Sigmoid colon (tissue), 7 donors: ENCODE measurements around the gene FAM118A. TPM values are rescaled to one million over a fixed set of nuclear protein-coding genes. Genes with fewer than 3 reads are reported as not detected.

Source experiments
- DNase-seq: peaks from one replicate; pipeline ENCODE4 v3.0.0-alpha.2; 2019
- H3K27ac ChIP-seq, 4 donors: fragments of 200-600 bp; sonication (generic); one replicate each; pipeline ENCODE4 v1.5.1; 2016 to 2019; ENCODE audit warnings: mild to moderate bottlenecking in 1 of 4
- H3K27me3 ChIP-seq, 3 donors: fragments of 200-600 bp; sonication (generic); one replicate each; pipeline ENCODE4 v1.5.1; 2019; ENCODE audit warnings: mild to moderate bottlenecking in 1 of 3
- H3K36me3 ChIP-seq, 4 donors: fragments of 200-600 bp; sonication (generic); one replicate each; pipeline ENCODE4 v1.5.1; 2016 to 2019
- H3K4me1 ChIP-seq, 4 donors: fragments of 200-600 bp; sonication (generic); one replicate each; pipeline ENCODE4 v1.5.1; 2017 to 2019
- H3K4me3 ChIP-seq, 4 donors: fragments of 200-600 bp; sonication (generic); one replicate each; pipeline ENCODE4 v1.5.1; 2017 to 2019; ENCODE audit warnings: mild to moderate bottlenecking in 2 of 4, moderate library complexity in 1 of 4
- H3K9me3 ChIP-seq, 4 donors: fragments of 200-600 bp in 3 of 4; sonication (generic) in 3 of 4; one replicate each; pipeline versions ENCODE4 v1.5.1 to v1.6.1; 2013 to 2019
- EP300 ChIP-seq, 4 donors: sonication (generic); formaldehyde crosslinking; IDR thresholded peaks; one replicate each; pipeline ENCODE4 v1.6.1; 2017; ENCODE audit warnings: antibody characterized with exemption in 4 of 4
- POLR2A ChIP-seq, 2 donors: fragments of 450-650 bp; IDR thresholded peaks; one replicate each; pipeline ENCODE4 v1.6.1; 2016; ENCODE audit warnings: antibody characterized with exemption in 2 of 2, mild to moderate bottlenecking in 2 of 2, moderate library complexity in 2 of 2
- POLR2AphosphoS5 ChIP-seq, 4 donors: sonication (generic); formaldehyde crosslinking; IDR thresholded peaks; one replicate each; pipeline ENCODE4 v1.6.1; 2017; ENCODE audit warnings: antibody characterized with exemption in 4 of 4
- WGBS, 2 donors: extraction: QIAGEN DNeasy Blood & Tissue Kit; methylation state at CpG; one replicate each; pipeline ENCODE4 v1.1.7; 2013; 5-methylcytosine and 5-hydroxymethylcytosine counted together
- intact Hi-C: fragments of 100-400 bp; cut with DNase I; formaldehyde crosslinking; loops from one replicate; pipeline ENCODE4 v1.15.1; 2023
- polyA plus RNA-seq, 3 donors: library from polyadenylated mRNA; stranded (reverse); fragments of 200-250 nt; gene quantifications; one replicate each; pipeline ENCODE4 v1.2.3, GENCODE V29; 2013
- total RNA-seq, 4 donors: library from RNA; depleted of rRNA; stranded (reverse); fragments of >200 nt; gene quantifications; one replicate each; pipeline ENCODE4 v1.1.0, GENCODE V29; 2016
- TF ChIP-seq, protein P1 (sequence below), 4 experiments: fragments of 450-650 bp in 3 of 4; fragments of 200-600 bp in 1 of 4; IDR thresholded peaks; one replicate each; pipeline ENCODE4 v1.5.1; 2016 to 2019; ENCODE audit warnings: antibody characterized with exemption in 4 of 4, mild to moderate bottlenecking in 3 of 4, moderate library complexity in 2 of 4
- donor health status: healthy with polysubstance abuse.
- donor health status: Bipolar disorder and iron deficiency.
- donor health status: healthy.

FAM118A gene
- total and polyA plus RNA-seq, 7 donors, result 7.2 to 126 (median 18.8) TPM

DNA sequence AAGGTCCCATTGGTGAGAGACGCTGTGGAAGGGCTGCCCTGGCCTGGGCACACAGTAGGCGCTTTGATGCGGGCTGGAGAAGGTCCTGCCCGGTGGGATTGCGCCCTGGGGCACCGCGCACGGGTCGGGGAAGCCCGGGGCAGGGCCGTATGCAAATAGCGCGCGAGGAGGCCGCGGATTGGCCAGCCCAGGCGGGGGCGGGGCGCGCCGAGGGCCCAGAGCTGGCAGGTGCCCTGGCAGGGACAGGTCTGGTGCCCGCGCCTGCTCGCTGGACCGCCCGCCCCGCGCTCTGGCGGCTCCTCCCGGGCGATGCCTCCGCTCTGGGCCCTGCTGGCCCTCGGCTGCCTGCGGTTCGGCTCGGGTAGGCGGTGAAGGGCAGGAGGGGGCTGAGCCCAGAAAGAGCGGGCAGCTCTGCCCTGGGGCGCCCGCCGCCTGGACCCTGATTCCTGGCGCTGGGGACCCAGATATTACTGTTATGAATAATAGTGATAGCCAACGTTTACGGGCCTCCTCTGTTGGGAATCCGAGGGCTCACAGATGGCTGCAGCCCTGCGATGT lies 24.9 kb upstream of the FAM118A start, which contains the start of gene UPK3A:
UPK3A (plus strand) TSS at position 245 of the 558 bp plus-strand sequence; CDS start at position 310, 65 bp downstream.
- WGBS, 2 donors, result 7 to 9% methylated on average over 46 of the region's 46 CpGs
- DNase-seq, result no peak
- Histone ChIP-seq H3K4me1 (peaks cover 0 to 19% (median 11%) of the 10 kb centered on the region in 4 donors), H3K36me3 (no peaks in the 10 kb centered on the region), H3K27me3 (peaks cover 6 to 38% (median 8%) of the 10 kb centered on the region in 3 donors), H3K27ac (no peak within 1 kb of the TSS), H3K4me3 (peak within 1 kb of the TSS in 3 of 4 donors; percentile 27 to 38 (median 36)), H3K9me3 (no peaks in the 10 kb centered on the region)
- TF ChIP-seq POLR2A (IDR thresholded peaks at IDR 0.05) (no peak), POLR2AphosphoS5 (IDR thresholded peaks at IDR 0.05) (no peak), EP300 (IDR thresholded peaks at IDR 0.05) (no peak)
- TF ChIP-seq, protein P1, sequence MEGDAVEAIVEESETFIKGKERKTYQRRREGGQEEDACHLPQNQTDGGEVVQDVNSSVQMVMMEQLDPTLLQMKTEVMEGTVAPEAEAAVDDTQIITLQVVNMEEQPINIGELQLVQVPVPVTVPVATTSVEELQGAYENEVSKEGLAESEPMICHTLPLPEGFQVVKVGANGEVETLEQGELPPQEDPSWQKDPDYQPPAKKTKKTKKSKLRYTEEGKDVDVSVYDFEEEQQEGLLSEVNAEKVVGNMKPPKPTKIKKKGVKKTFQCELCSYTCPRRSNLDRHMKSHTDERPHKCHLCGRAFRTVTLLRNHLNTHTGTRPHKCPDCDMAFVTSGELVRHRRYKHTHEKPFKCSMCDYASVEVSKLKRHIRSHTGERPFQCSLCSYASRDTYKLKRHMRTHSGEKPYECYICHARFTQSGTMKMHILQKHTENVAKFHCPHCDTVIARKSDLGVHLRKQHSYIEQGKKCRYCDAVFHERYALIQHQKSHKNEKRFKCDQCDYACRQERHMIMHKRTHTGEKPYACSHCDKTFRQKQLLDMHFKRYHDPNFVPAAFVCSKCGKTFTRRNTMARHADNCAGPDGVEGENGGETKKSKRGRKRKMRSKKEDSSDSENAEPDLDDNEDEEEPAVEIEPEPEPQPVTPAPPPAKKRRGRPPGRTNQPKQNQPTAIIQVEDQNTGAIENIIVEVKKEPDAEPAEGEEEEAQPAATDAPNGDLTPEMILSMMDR (IDR thresholded peaks at IDR 0.05), result no peak
- intact Hi-C loops, result no loop called here

DNA sequence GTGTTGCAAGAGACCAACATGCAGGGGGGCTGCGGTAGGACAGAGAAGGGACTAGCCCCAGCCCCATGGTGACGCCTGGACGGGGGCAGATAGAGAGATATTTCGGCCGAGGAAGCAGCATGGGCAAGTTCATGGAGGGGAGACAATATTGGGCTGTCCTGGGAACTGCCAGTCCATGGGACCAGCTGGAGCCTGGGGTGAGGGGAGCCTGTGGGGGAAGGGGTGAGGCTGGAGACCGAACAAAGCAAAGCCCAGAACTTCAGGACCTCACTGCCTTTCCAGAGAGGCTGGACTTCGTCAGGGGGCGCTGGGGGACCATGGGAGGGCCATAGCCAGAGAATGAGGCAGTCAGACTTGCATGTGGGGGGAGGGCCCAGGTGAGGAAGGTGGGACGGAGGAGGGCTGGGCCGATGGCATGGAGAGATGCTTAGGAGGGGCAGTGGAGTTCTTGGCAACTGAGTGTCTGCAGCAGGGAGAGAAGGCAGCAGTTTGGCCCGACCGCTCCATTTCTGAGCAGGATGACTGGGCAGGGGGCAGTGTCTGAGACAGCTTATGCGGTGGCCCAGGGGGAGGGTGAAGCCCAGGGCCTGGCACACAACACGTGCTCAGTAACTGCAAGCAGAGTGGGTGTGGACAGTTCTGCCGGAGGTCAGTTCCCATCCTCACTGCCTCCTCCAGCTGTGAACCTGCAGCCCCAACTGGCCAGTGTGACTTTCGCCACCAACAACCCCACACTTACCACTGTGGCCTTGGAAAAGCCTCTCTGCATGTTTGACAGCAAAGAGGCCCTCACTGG lies 24.3 kb upstream of the FAM118A start:
- H3K27me3 ChIP-seq, result peaks cover 8 to 45% (median 8%) of the 10 kb centered on the region in 3 donors
- no peaks in the 10 kb centered on the region for H3K36me3 ChIP-seq
- DNase-seq, result no peak
- intact Hi-C loops, result no loop called here
- 69 to 78% methylated on average over 16 of the region's 16 CpGs for WGBS, 2 donors
- no peak for TF ChIP-seq POLR2A (IDR thresholded peaks at IDR 0.05)
- no peak for TF ChIP-seq POLR2AphosphoS5 (IDR thresholded peaks at IDR 0.05)
- TF ChIP-seq EP300 (IDR thresholded peaks at IDR 0.05), result no peak
- TF ChIP-seq, protein P1 (IDR thresholded peaks at IDR 0.05), result no peak
- H3K4me3 ChIP-seq, result peak overlapping the region in 2 of 4 donors; percentile 36 to 38
- peaks cover 0 to 13% (median 11%) of the 10 kb centered on the region in 4 donors for H3K4me1 ChIP-seq
- H3K9me3 ChIP-seq, result no peaks in the 10 kb centered on the region
- H3K27ac ChIP-seq, result no peak overlapping the region

DNA sequence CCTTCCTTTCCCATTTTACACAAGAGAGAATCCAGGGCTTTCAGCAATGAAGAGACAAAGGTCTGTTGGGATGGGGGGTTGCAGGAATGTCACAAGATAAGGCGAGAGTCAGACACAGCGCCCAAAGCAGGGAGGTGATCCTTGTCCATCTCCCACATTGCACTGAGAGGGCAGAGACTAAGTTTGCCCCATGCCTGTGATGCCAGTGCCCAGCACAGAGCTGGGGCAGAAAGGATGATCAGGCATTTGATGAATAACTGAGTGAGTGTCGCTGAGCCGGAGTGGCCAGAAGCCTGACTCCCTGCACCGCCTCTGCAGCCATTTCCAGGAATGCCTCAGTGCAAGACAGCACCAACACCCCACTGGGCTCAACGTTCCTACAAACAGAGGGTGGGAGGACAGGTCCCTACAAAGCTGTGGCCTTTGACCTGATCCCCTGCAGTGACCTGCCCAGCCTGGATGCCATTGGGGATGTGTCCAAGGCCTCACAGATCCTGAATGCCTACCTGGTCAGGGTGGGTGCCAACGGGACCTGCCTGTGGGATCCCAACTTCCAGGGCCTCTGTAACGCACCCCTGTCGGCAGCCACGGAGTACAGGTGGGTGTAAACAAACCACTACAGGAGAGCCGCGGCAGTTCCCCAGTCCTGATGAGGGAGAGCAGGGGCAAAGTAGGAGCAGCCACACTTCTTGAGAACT lies 22.7 kb upstream of the FAM118A start:
- no peak for DNase-seq
- Histone ChIP-seq H3K27ac (no peak overlapping the region), H3K27me3 (peaks cover 8 to 42% (median 8%) of the 10 kb centered on the region in 3 donors), H3K4me1 (peaks cover 0 to 13% (median 11%) of the 10 kb centered on the region in 4 donors), H3K4me3 (no peak overlapping the region), H3K9me3 (no peaks in the 10 kb centered on the region), H3K36me3 (no peaks in the 10 kb centered on the region)
- TF ChIP-seq POLR2AphosphoS5 (IDR thresholded peaks at IDR 0.05) (no peak), EP300 (IDR thresholded peaks at IDR 0.05) (no peak), POLR2A (IDR thresholded peaks at IDR 0.05) (no peak)
- TF ChIP-seq, protein P1 (IDR thresholded peaks at IDR 0.05), result no peak
- WGBS, 2 donors, result 83 to 84% methylated on average over 12 of the region's 12 CpGs
- intact Hi-C loops, result no loop called here

DNA sequence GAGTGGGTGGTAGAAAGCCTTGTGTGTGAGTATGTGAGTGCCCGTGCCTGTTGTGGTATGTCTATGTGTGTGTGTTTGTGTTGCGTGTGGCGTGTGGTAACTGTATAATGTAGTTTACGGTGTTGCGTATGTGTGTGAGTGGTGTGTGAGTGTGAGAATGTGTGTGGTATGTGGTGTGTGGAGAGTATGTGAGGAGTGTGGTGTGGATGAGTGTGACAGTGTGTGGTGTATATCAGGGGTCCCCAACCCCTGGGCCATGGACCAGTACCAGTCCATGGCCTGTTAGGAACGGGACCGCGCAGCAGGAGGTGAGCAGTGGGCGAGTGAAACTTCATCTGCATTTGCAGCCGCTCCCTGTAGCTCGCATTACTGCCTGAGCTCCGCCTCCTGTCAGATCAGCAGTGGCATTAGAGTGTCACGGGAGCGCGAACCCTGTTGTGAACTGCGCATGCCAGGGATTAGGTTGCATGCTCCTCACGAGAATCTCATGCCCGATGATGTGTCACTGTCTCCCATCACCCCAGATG lies 19.3 kb upstream of the FAM118A start:
- no peak overlapping the region for H3K27ac ChIP-seq
- intact Hi-C loops, result no loop called here
- TF ChIP-seq POLR2AphosphoS5 (IDR thresholded peaks at IDR 0.05), result no peak
- no peak for TF ChIP-seq EP300 (IDR thresholded peaks at IDR 0.05)
- no peak for TF ChIP-seq POLR2A (IDR thresholded peaks at IDR 0.05)
- TF ChIP-seq, protein P1 (IDR thresholded peaks at IDR 0.05), result no peak
- no peak overlapping the region for H3K4me3 ChIP-seq
- peaks cover 0 to 17% (median 3%) of the 10 kb centered on the region in 3 donors for H3K27me3 ChIP-seq
- no peaks in the 10 kb centered on the region for H3K36me3 ChIP-seq
- H3K4me1 ChIP-seq, result no peaks in the 10 kb centered on the region
- no peaks in the 10 kb centered on the region for H3K9me3 ChIP-seq
- 34 to 61% methylated on average over 18 of the region's 18 CpGs for WGBS, 2 donors
- no peak for DNase-seq
